HK-2 (cell line): ENCODE results near the gene ADGRE2.
"Not testable (repeated sequence)": the region's sequence is repeated elsewhere in the genome, so short reads cannot be mapped to it uniquely, and the experiment has no call there.

Experiments
- DNase-seq: peaks from one replicate; pipeline ENCODE4 v3.0.0-alpha.2; 2018; ENCODE audit not compliant: unreplicated experiment

Gene ADGRE2

GRCh38 chr19:14779151-14779550 is 791 bp upstream of the ADGRE2 start:
- no peak for DNase-seq

- DNase-seq: not testable (repeated sequence)
These were observed 715 bp downstream of the ADGRE2 start for GRCh38 chr19:14777645-14778044.

GRCh38 chr19:14775869-14776586 is 2.3 kb downstream of the ADGRE2 start:
- DNase-seq: no peak

- not testable (repeated sequence) for DNase-seq
These were observed 3.0 kb downstream of the ADGRE2 start for GRCh38 chr19:14775326-14775725.

GRCh38 chr19:14774373-14774772 is 4.0 kb downstream of the ADGRE2 start:
- no peak for DNase-seq

GRCh38 chr19:14773722-14774121 is 4.6 kb downstream of the ADGRE2 start:
- DNase-seq: not testable (repeated sequence)

- no peak for DNase-seq
These were observed 5.4 kb downstream of the ADGRE2 start for GRCh38 chr19:14772995-14773394.

- no peak for DNase-seq
These were observed 5.9 kb downstream of the ADGRE2 start for GRCh38 chr19:14772467-14772866.

- DNase-seq: no peak
These were observed 7.2 kb downstream of the ADGRE2 start for GRCh38 chr19:14770944-14771839.

GRCh38 chr19:14770136-14770535 is 8.2 kb downstream of the ADGRE2 start:
- DNase-seq: no peak

- no peak for DNase-seq
These were observed 9.2 kb downstream of the ADGRE2 start for GRCh38 chr19:14769201-14769600.

GRCh38 chr19:14768001-14768400 is 10.4 kb downstream of the ADGRE2 start:
- DNase-seq: no peak

- no peak for DNase-seq
These were observed 10.8 kb downstream of the ADGRE2 start for GRCh38 chr19:14767466-14767971.

GRCh38 chr19:14765841-14766240 is 12.5 kb downstream of the ADGRE2 start:
- not testable (repeated sequence) for DNase-seq

- DNase-seq: not testable (repeated sequence)
These were observed 13.0 kb downstream of the ADGRE2 start for GRCh38 chr19:14765403-14765802.

- no peak for DNase-seq
These were observed 14.0 kb downstream of the ADGRE2 start for GRCh38 chr19:14764401-14764800.

GRCh38 chr19:14763497-14764145 is 14.7 kb downstream of the ADGRE2 start:
- no peak for DNase-seq

- DNase-seq: no peak
These were observed 16.2 kb downstream of the ADGRE2 start for GRCh38 chr19:14762111-14762510.

- DNase-seq: no peak
These were observed 16.8 kb downstream of the ADGRE2 start for GRCh38 chr19:14761607-14762006.

- DNase-seq: no peak
These were observed 19.5 kb downstream of the ADGRE2 start for GRCh38 chr19:14758816-14759215.

GRCh38 chr19:14748601-14749000 is 29.8 kb downstream of the ADGRE2 start:
- no peak for DNase-seq

GRCh38 chr19:14746886-14747285 is 31.5 kb downstream of the ADGRE2 start:
- DNase-seq: no peak
